ENCODE results near the gene ABCA3.
A peak's percentile ranks its signal among the peaks of the same experiment; 100 is the strongest.
"Not testable (repeated sequence)": the region's sequence is repeated elsewhere in the genome, so short reads cannot be mapped to it uniquely, and the experiment has no call there.

ABCA3 gene

GRCh38 chr16:2244301-2244700 is 96.2 kb downstream of the ABCA3 start:
- 0 out of 2 replicates have a peak, but pooled peaks have one; percentile 5 for TF ChIP-seq CTCF (IDR thresholded peaks at IDR 0.05; ENCODE audit: low read depth, low read length)
- peak; percentile 56 for DNase-seq
- H3K4me3 ChIP-seq (ENCODE audit: low read depth, low read length) = no peak overlapping the region
- H3K4me1 ChIP-seq = no peaks in the 10 kb centered on the region
- no peaks in the 10 kb centered on the region for H3K27me3 ChIP-seq
- H3K9me3 ChIP-seq = no peaks in the 10 kb centered on the region
- peaks cover 60% of the 10 kb centered on the region for H3K36me3 ChIP-seq

- peaks cover 57% of the 10 kb centered on the region for H3K36me3 ChIP-seq
- H3K27me3 ChIP-seq = no peaks in the 10 kb centered on the region
Measured at GRCh38 chr16:2243781-2244180, 96.7 kb downstream of the ABCA3 start.

GRCh38 chr16:2243031-2243528 is 97.4 kb downstream of the ABCA3 start:
- Histone ChIP-seq H3K9me3 (no peaks in the 10 kb centered on the region), H3K4me3 (ENCODE audit: low read depth, low read length) (no peak overlapping the region), H3K36me3 (peaks cover 54% of the 10 kb centered on the region), H3K27me3 (no peaks in the 10 kb centered on the region), H3K4me1 (no peaks in the 10 kb centered on the region)
- DNase-seq = peak; percentile 56
- 0 out of 2 replicates have a peak, but pooled peaks have one; percentile 21 for TF ChIP-seq CTCF (IDR thresholded peaks at IDR 0.05; ENCODE audit: low read depth, low read length)

More at GRCh38 chr16:2243781-2244180, 96.7 kb downstream of the ABCA3 start:
- Histone ChIP-seq H3K4me3 (ENCODE audit: low read depth, low read length) (no peak overlapping the region), H3K4me1 (no peaks in the 10 kb centered on the region), H3K9me3 (no peaks in the 10 kb centered on the region)
- no peak for DNase-seq
- no peak for TF ChIP-seq CTCF (IDR thresholded peaks at IDR 0.05; ENCODE audit: low read depth, low read length)

- no peaks in the 10 kb centered on the region for H3K27me3 ChIP-seq
- peaks cover 54% of the 10 kb centered on the region for H3K36me3 ChIP-seq
- no peak for DNase-seq
- TF ChIP-seq CTCF (IDR thresholded peaks at IDR 0.05; ENCODE audit: low read depth, low read length) = no peak
- no peak overlapping the region for H3K4me3 ChIP-seq (ENCODE audit: low read depth, low read length)
- no peaks in the 10 kb centered on the region for H3K9me3 ChIP-seq
- no peaks in the 10 kb centered on the region for H3K4me1 ChIP-seq
Measured at GRCh38 chr16:2242598-2242997, 97.9 kb downstream of the ABCA3 start.

- not testable (repeated sequence) for DNase-seq; H3K4me1 ChIP-seq; H3K4me3 ChIP-seq (ENCODE audit: low read depth, low read length); H3K27me3 ChIP-seq; H3K9me3 ChIP-seq
- H3K36me3 ChIP-seq = peaks cover 37% of the 10 kb centered on the region
Measured at GRCh38 chr16:2240331-2240730, 100.2 kb downstream of the ABCA3 start.

GRCh38 chr16:2238838-2239675 is 101.5 kb downstream of the ABCA3 start:
- no peak for TF ChIP-seq CTCF (IDR thresholded peaks at IDR 0.05; ENCODE audit: low read depth, low read length)
- peaks cover 35% of the 10 kb centered on the region for H3K36me3 ChIP-seq
- H3K27me3 ChIP-seq = no peaks in the 10 kb centered on the region
- no peak for DNase-seq
- no peak overlapping the region for H3K4me3 ChIP-seq (ENCODE audit: low read depth, low read length)
- no peaks in the 10 kb centered on the region for H3K4me1 ChIP-seq
- no peaks in the 10 kb centered on the region for H3K9me3 ChIP-seq

Measured in BE2C (cell line).